Measurements from ENCODE around the gene ONECUT2. TPM values are rescaled to one million over a fixed set of nuclear protein-coding genes. Genes with fewer than 3 reads are reported as not detected.

ONECUT2 gene
- total and polyA plus RNA-seq, 2 donors (not counting 1 experiment from before 2014, with no cell fraction given): not detected

DNA sequence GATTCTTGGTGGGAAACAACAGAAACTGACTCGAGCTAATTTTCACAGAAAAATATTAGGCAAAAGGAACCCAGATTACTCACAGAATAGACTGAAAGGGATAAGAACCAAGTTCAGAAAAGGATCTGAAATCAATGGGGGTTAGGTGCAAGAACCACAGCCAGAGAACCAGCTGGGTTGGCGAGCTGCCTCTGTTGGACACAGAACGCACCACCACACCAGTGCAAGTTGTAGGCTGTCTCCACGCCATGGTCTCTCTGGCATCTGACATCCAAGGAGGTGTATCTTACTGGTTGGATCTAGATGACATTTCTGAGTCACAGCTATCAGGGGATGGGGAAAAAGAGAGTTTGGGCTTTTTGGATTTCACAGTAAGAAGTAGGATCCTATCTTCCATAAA is 18.6 kb upstream of the ONECUT2 start:
- no peak for TF ChIP-seq EZH2 (IDR thresholded peaks at IDR 0.05; ENCODE audit: borderline replicate concordance, insufficient read depth, low read depth, low read length, poor library complexity, severe bottlenecking)
- TF ChIP-seq, protein P1, sequence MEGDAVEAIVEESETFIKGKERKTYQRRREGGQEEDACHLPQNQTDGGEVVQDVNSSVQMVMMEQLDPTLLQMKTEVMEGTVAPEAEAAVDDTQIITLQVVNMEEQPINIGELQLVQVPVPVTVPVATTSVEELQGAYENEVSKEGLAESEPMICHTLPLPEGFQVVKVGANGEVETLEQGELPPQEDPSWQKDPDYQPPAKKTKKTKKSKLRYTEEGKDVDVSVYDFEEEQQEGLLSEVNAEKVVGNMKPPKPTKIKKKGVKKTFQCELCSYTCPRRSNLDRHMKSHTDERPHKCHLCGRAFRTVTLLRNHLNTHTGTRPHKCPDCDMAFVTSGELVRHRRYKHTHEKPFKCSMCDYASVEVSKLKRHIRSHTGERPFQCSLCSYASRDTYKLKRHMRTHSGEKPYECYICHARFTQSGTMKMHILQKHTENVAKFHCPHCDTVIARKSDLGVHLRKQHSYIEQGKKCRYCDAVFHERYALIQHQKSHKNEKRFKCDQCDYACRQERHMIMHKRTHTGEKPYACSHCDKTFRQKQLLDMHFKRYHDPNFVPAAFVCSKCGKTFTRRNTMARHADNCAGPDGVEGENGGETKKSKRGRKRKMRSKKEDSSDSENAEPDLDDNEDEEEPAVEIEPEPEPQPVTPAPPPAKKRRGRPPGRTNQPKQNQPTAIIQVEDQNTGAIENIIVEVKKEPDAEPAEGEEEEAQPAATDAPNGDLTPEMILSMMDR (IDR thresholded peaks at IDR 0.05): no peak
- Histone ChIP-seq H3K9me3 (ENCODE audit: control extremely low read depth in 1 of 3, control insufficient read depth in 2 of 3, insufficient read depth in 1 of 3, low read length in 2 of 3) (no peaks in the 10 kb centered on the region), H2AFZ (ENCODE audit: insufficient read depth, low read depth, low read length, poor library complexity, severe bottlenecking) (no peak overlapping the region), H3K4me2 (replicated peaks; ENCODE audit: low read depth, low read length, poor library complexity, severe bottlenecking) (no peak overlapping the region), H4K20me1 (ENCODE audit: control insufficient read depth, insufficient read depth, low read length, poor library complexity, severe bottlenecking) (no peaks in the 10 kb centered on the region), H3K36me3 (replicated peaks in 1 of 2; ENCODE audit: control extremely low read depth in 1 of 2, control insufficient read depth in 1 of 2, extremely low read depth in 1 of 2, insufficient read depth in 2 of 2, low read length in 1 of 2) (no peaks in the 10 kb centered on the region), H3K9ac (ENCODE audit: low read length) (no peak overlapping the region), H3K27ac (ENCODE audit: low read length in 2 of 2) (no peak overlapping the region), H3K79me2 (ENCODE audit: control insufficient read depth, insufficient read depth, low read length) (no peaks in the 10 kb centered on the region), H3K4me1 (ENCODE audit: control insufficient read depth in 2 of 2, insufficient read depth in 2 of 2, low read length in 2 of 2) (no peaks in the 10 kb centered on the region), H3K27me3 (replicated peaks in 1 of 4; ENCODE audit: control extremely low read depth in 1 of 4, control insufficient read depth in 3 of 4, insufficient read depth in 4 of 4, low read length in 3 of 4) (peaks cover 0 to 9% (median 3%) of the 10 kb centered on the region in 4 experiments), H3K4me3 (ENCODE audit: control extremely low read depth in 1 of 5, extremely low read depth in 1 of 5, insufficient read depth in 1 of 5, low read depth in 2 of 5, low read length in 4 of 5) (no peak overlapping the region)
- DNase-seq (no peak), ATAC-seq (ENCODE audit: low read depth) (no peak)
- intact Hi-C loops (cut with micrococcal nuclease): no loop called here
- no peak overlapping the region for H3K4me3 Mint-ChIP-seq
- POLR2A ChIA-PET: no interaction called here
- H3K27me3 Mint-ChIP-seq: peaks cover 32% of the 10 kb centered on the region
- 100% methylated on average over 3 of the region's 4 CpGs for WGBS (ENCODE audit: insufficient coverage)
- H3K27ac Mint-ChIP-seq: no peak overlapping the region
- H3K4me1 Mint-ChIP-seq: no peaks in the 10 kb centered on the region
- CTCF ChIA-PET: no interaction called here
- H3K9me3 Mint-ChIP-seq (ENCODE audit: insufficient read depth): no peaks in the 10 kb centered on the region

DNA sequence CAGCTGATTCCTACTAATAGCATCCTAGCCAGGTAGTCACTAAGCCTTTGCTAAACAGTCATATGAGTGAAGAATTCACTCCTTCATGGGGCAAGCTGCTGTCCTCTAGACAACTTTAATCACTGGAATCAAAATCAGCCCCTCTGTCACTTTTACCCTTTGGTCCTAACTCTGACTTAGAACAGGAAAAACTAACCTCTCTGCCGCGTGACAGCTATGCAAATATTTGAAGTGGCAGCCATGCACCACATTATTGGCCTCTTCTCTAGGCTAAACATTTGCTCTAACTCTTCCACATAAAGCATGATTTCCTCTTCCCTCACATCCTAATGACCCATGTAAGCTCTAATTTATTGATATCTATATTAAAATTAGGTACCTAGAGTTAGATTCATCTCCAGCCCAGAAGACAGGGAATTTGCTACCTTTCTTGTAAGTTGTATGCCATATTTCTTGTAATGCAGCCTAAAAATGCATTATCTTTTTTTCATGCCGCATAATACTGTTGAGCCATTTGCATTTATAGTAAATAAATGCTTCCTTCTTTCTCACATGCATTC is 12.8 kb upstream of the ONECUT2 start:
- H3K4me1 ChIP-seq (ENCODE audit: control insufficient read depth in 2 of 2, insufficient read depth in 2 of 2, low read length in 2 of 2): peaks cover 2 to 3% of the 10 kb centered on the region in 2 donors
- no peak for TF ChIP-seq EZH2 (IDR thresholded peaks at IDR 0.05; ENCODE audit: borderline replicate concordance, insufficient read depth, low read depth, low read length, poor library complexity, severe bottlenecking)
- TF ChIP-seq, protein P1 (IDR thresholded peaks at IDR 0.05): no peak
- ChIA-PET CTCF (no interaction called here), POLR2A (no interaction called here)
- H3K27ac ChIP-seq (ENCODE audit: low read length in 2 of 2): no peak overlapping the region
- Mint-ChIP-seq H3K27ac (no peak overlapping the region), H3K9me3 (ENCODE audit: insufficient read depth) (peaks cover 2% of the 10 kb centered on the region), H3K4me1 (no peaks in the 10 kb centered on the region), H3K4me3 (no peak overlapping the region), H3K27me3 (peaks cover 50% of the 10 kb centered on the region)
- no peak overlapping the region for H3K4me3 ChIP-seq (ENCODE audit: control extremely low read depth in 1 of 5, extremely low read depth in 1 of 5, insufficient read depth in 1 of 5, low read depth in 2 of 5, low read length in 4 of 5)
- ATAC-seq (ENCODE audit: low read depth) (no peak), DNase-seq (no peak)
- no peaks in the 10 kb centered on the region for H3K36me3 ChIP-seq (replicated peaks in 1 of 2; ENCODE audit: control extremely low read depth in 1 of 2, control insufficient read depth in 1 of 2, extremely low read depth in 1 of 2, insufficient read depth in 2 of 2, low read length in 1 of 2)
- H3K4me2 ChIP-seq (replicated peaks; ENCODE audit: low read depth, low read length, poor library complexity, severe bottlenecking): no peak overlapping the region
- peaks cover 0 to 9% (median 6%) of the 10 kb centered on the region in 3 donors for H3K9me3 ChIP-seq (ENCODE audit: control extremely low read depth in 1 of 3, control insufficient read depth in 2 of 3, insufficient read depth in 1 of 3, low read length in 2 of 3)
- no peak overlapping the region for H2AFZ ChIP-seq (ENCODE audit: insufficient read depth, low read depth, low read length, poor library complexity, severe bottlenecking)
- H3K27me3 ChIP-seq (replicated peaks in 1 of 4; ENCODE audit: control extremely low read depth in 1 of 4, control insufficient read depth in 3 of 4, insufficient read depth in 4 of 4, low read length in 3 of 4): peaks cover 0 to 46% (median 23%) of the 10 kb centered on the region in 4 experiments
- no peak overlapping the region for H3K9ac ChIP-seq (ENCODE audit: low read length)
- 47% methylated on average over 2 of the region's 3 CpGs for WGBS (ENCODE audit: insufficient coverage)
- no peaks in the 10 kb centered on the region for H3K79me2 ChIP-seq (ENCODE audit: control insufficient read depth, insufficient read depth, low read length)
- intact Hi-C loops (cut with micrococcal nuclease): no loop called here
- H4K20me1 ChIP-seq (ENCODE audit: control insufficient read depth, insufficient read depth, low read length, poor library complexity, severe bottlenecking): no peaks in the 10 kb centered on the region

Measured in B cell (primary cell).